CD14-positive monocyte (primary cell): ENCODE measurements around the gene FBLIM1. TPM values are rescaled to one million over a fixed set of nuclear protein-coding genes. Genes with fewer than 3 reads are reported as not detected.

Experiments
- DNase-seq, 3 donors: peaks; one replicate each; pipeline ENCODE4 v3.0.0-alpha.2; 2011 to 2022
- H2AFZ ChIP-seq: 2 replicates; pipeline ENCODE4 v1.6.0; 2012; ENCODE audit warnings: mild to moderate bottlenecking, low read depth, low read length, inconsistent platforms; ENCODE audit not compliant: insufficient read depth, poor library complexity, severe bottlenecking
- H3K27ac ChIP-seq, 2 donors: 1 replicate in 1 of 2; 2 replicates in 1 of 2; pipeline ENCODE4 v1.5.1; 2012 to 2013; ENCODE audit warnings: low read length in 2 of 2, control low read depth in 1 of 2, inconsistent platforms in 1 of 2, low read depth in 1 of 2, mild to moderate bottlenecking in 1 of 2
- H3K27me3 ChIP-seq, 2 donors: one replicate each; pipeline versions ENCODE4 v1.6.0 to v1.6.1; 2011 to 2013; ENCODE audit warnings: low read length in 2 of 2; ENCODE audit not compliant: control insufficient read depth in 2 of 2, insufficient read depth in 2 of 2
- H3K36me3 ChIP-seq, 2 donors: replicated peaks in 1 of 2; 1 replicate in 1 of 2; 2 replicates in 1 of 2; pipeline versions ENCODE4 v1.5.1 to v1.6.1; 2012 to 2013; ENCODE audit warnings: low read length in 2 of 2, control low read depth in 1 of 2, inconsistent platforms in 1 of 2, mild to moderate bottlenecking in 1 of 2; ENCODE audit not compliant: insufficient read depth in 2 of 2, control insufficient read depth in 1 of 2
- H3K4me1 ChIP-seq, 2 donors: 1 replicate in 1 of 2; 2 replicates in 1 of 2; pipeline versions ENCODE4 v1.5.1 to v1.6.1; 2012 to 2013; ENCODE audit warnings: low read length in 2 of 2, control low read depth in 1 of 2, inconsistent platforms in 1 of 2, mild to moderate bottlenecking in 1 of 2, moderate library complexity in 1 of 2; ENCODE audit not compliant: insufficient read depth in 2 of 2, control insufficient read depth in 1 of 2
- H3K4me2 ChIP-seq: replicated peaks from 2 replicates; pipeline ENCODE3; 2012; ENCODE audit warnings: low read length, moderate library complexity, mild to moderate bottlenecking; ENCODE audit not compliant: poor library complexity, severe bottlenecking; ENCODE audit errors: extremely low read depth
- H3K4me3 ChIP-seq, 3 experiments: fragments of 200-600 bp in 1 of 3; sonication (generic) in 1 of 3; replicated peaks in 1 of 3; 1 replicate in 2 of 3; 2 replicates in 1 of 3; pipeline ENCODE4 v1.5.1; 2011 to 2013; ENCODE audit warnings: low read length in 3 of 3, mild to moderate bottlenecking in 3 of 3, control low read depth in 2 of 3, low read depth in 2 of 3, inconsistent platforms in 1 of 3, moderate library complexity in 1 of 3
- H3K79me2 ChIP-seq: 2 replicates; pipeline ENCODE4 v1.6.0; 2012; ENCODE audit warnings: mild to moderate bottlenecking, control low read depth, inconsistent platforms, low read length, moderate library complexity; ENCODE audit not compliant: insufficient read depth
- H3K9ac ChIP-seq: 2 replicates; pipeline ENCODE4 v1.6.0; 2017; ENCODE audit warnings: low read length, mild to moderate bottlenecking; ENCODE audit not compliant: insufficient read depth, poor library complexity, severe bottlenecking
- H3K9me3 ChIP-seq, 2 donors: replicated peaks in 1 of 2; 1 replicate in 1 of 2; 2 replicates in 1 of 2; pipeline versions ENCODE4 v1.5.1 to v1.6.1; 2012 to 2013; ENCODE audit warnings: low read length in 2 of 2, control low read depth in 1 of 2; ENCODE audit not compliant: control insufficient read depth in 1 of 2, insufficient read depth in 1 of 2
- H4K20me1 ChIP-seq: 2 replicates; pipeline ENCODE4 v1.6.0; 2012; ENCODE audit warnings: mild to moderate bottlenecking, low read length, control low read depth, moderate library complexity; ENCODE audit not compliant: insufficient read depth
- H3K27ac Mint-ChIP-seq, 7 donors: one replicate each; pipeline ENCODE4 v1.8.0; 2020; ENCODE audit warnings: mild to moderate bottlenecking in 7 of 7, mixed read lengths in 7 of 7, moderate library complexity in 6 of 7, inconsistent platforms in 2 of 7
- H3K27me3 Mint-ChIP-seq, 3 donors: one replicate each; pipeline ENCODE4 v1.8.0; 2021 to 2022; ENCODE audit warnings: low read depth in 3 of 3, mild to moderate bottlenecking in 3 of 3, mixed read lengths in 3 of 3, moderate library complexity in 3 of 3, inconsistent platforms in 1 of 3
- H3K36me3 Mint-ChIP-seq, 2 donors: one replicate each; pipeline ENCODE4 v1.8.0; 2020; ENCODE audit warnings: mixed read lengths in 2 of 2, inconsistent platforms in 1 of 2, mild to moderate bottlenecking in 1 of 2
- H3K4me1 Mint-ChIP-seq: one replicate; pipeline ENCODE4 v1.8.0; 2020; ENCODE audit warnings: mild to moderate bottlenecking, mixed read lengths
- H3K4me3 Mint-ChIP-seq, 2 donors: one replicate each; pipeline ENCODE4 v1.8.0; 2020; ENCODE audit warnings: mild to moderate bottlenecking in 2 of 2, mixed read lengths in 2 of 2, moderate library complexity in 1 of 2
- H3K9me3 Mint-ChIP-seq, 7 donors: one replicate each; pipeline ENCODE4 v1.8.0; 2020 to 2022; ENCODE audit warnings: mixed read lengths in 7 of 7, mild to moderate bottlenecking in 6 of 7, moderate library complexity in 6 of 7, inconsistent platforms in 2 of 7
- WGBS: methylation state at CpG from one replicate; pipeline ENCODE4 v1.1.5; 2013; ENCODE audit warnings: missing lambda C conversion rate; ENCODE audit not compliant: insufficient coverage; 5-methylcytosine and 5-hydroxymethylcytosine counted together
- intact Hi-C, 2 donors: fragments of 100-400 bp; cut with micrococcal nuclease; formaldehyde crosslinking; loops; one replicate each; pipeline versions ENCODE4 v1.15.0 to v1.15.1; 2023
- polyA plus RNA-seq, 3 donors: library from polyadenylated mRNA; depleted of rRNA in 1 of 3; unstranded in 2 of 3; stranded (reverse) in 1 of 3; fragments of 300-500 nt in 2 of 3; fragments of >200 nt in 1 of 3; fragmentation: Illumina TruSeq in 2 of 3; gene quantifications; 1 replicate in 2 of 3; 2 replicates in 1 of 3; pipeline ENCODE4 v1.2.3, GENCODE V29; 2012 to 2021
- TF ChIP-seq, protein P1 (sequence below): fragments of 200-600 bp; IDR thresholded peaks from one replicate; pipeline ENCODE4 v1.8.0; 2022; ENCODE audit warnings: antibody characterized with exemption, mild to moderate bottlenecking

Gene FBLIM1
- polyA plus RNA-seq, 3 donors, result not detected

DNA sequence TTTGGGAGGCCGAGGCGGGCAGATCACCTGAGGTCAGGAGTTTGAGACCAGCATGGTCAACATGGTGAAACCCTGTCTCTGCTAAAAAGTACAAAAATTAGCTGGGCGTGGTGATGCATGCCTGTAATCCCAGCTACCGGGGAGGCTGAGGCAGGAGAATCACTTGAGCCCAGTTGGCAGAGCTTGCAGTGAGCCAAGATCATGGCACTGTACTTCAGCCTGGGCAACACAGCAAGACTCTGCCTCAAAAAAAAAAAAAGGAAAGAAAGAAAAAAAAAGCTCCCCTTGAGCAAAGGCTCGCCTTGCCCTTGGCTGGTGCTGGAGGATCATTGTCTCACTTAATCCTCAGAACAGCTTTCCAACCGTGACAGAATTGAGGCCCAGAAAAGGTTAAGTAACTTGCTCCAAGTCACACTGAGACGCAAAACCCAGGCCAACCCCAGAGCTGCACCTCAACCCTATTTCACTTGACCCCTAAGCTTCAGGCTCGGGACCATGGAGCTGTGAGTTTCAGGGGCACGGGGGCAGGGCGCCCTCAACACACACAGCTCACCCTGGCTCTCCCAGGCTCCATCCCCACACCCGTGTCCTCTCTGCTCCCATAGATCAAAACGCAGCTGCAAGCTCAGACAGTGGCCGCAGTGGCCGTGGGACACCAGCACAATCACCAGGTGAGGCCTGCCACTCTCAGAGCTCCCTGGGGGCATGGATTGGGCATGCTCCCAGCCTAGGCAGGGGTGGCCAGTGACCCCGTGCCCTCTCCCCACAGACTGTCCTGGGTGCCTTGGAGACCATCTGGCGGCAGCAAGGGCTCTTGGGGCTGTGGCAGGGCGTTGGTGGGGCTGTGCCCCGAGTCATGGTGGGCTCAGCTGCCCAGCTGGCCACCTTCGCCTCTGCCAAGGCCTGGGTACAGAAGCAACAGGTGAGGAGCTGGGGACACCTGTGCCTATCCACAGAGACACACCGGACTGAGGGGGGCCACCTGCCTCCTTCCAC, 21.0 kb upstream of the FBLIM1 start:
- 96% methylated on average over 18 of the region's 20 CpGs for WGBS
- peaks cover 4% of the 10 kb centered on the region for H3K4me1 Mint-ChIP-seq
- TF ChIP-seq, protein P1, sequence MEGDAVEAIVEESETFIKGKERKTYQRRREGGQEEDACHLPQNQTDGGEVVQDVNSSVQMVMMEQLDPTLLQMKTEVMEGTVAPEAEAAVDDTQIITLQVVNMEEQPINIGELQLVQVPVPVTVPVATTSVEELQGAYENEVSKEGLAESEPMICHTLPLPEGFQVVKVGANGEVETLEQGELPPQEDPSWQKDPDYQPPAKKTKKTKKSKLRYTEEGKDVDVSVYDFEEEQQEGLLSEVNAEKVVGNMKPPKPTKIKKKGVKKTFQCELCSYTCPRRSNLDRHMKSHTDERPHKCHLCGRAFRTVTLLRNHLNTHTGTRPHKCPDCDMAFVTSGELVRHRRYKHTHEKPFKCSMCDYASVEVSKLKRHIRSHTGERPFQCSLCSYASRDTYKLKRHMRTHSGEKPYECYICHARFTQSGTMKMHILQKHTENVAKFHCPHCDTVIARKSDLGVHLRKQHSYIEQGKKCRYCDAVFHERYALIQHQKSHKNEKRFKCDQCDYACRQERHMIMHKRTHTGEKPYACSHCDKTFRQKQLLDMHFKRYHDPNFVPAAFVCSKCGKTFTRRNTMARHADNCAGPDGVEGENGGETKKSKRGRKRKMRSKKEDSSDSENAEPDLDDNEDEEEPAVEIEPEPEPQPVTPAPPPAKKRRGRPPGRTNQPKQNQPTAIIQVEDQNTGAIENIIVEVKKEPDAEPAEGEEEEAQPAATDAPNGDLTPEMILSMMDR, result no peak
- no peak for DNase-seq
- Histone ChIP-seq H3K79me2 (no peaks in the 10 kb centered on the region), H2AFZ (no peak overlapping the region), H3K9ac (no peak overlapping the region), H3K36me3 (peaks cover 25 to 27% of the 10 kb centered on the region in 2 donors), H4K20me1 (no peaks in the 10 kb centered on the region), H3K9me3 (no peaks in the 10 kb centered on the region), H3K27me3 (no peaks in the 10 kb centered on the region), H3K4me3 (no peak overlapping the region), H3K4me2 (no peak overlapping the region), H3K4me1 (no peaks in the 10 kb centered on the region), H3K27ac (no peak overlapping the region)
- peaks cover 0 to 1% (median 0%) of the 10 kb centered on the region in 7 donors for H3K9me3 Mint-ChIP-seq
- intact Hi-C loops, result no loop called here
- H3K4me3 Mint-ChIP-seq, result no peak overlapping the region
- peaks cover 0 to 2% (median 1%) of the 10 kb centered on the region in 3 donors for H3K27me3 Mint-ChIP-seq
- H3K27ac Mint-ChIP-seq, result peak overlapping the region in 3 of 7 donors; percentile 49 to 78 (median 70)
- H3K36me3 Mint-ChIP-seq, result peaks cover 18 to 28% of the 10 kb centered on the region in 2 donors

DNA sequence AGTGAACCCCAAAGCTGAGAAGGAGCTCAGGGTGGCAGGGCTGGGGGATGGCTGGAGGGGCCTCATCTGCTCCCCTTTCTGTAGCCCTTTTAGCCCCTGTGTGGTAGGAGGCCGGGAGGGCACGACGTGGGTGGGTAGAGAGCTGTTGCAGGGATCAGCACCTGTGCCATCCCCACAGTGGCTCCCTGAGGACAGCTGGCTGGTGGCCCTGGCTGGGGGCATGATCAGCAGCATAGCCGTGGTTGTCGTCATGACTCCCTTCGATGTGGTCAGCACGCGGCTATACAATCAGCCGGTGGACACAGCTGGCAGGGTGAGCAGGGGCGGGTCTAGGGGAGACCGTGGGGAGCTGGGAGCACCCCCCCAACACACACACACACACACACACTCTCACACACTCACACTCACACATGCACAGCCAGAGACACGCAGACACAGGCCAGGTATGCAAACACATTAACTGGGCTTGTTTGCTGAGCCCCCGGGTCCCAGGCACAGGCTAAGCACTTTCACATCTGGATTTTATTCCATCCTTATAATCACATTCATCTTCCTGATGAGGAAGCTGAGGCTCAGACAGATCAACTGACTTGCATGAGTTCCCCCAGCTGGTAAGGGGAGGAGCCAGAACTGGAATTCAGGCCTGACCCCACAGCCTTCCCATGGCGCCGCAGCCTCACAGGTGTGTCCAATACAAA, 20.0 kb upstream of the FBLIM1 start:
- no peak overlapping the region for H3K4me3 Mint-ChIP-seq
- Histone ChIP-seq H3K9ac (no peak overlapping the region), H3K79me2 (no peaks in the 10 kb centered on the region), H3K27ac (no peak overlapping the region), H2AFZ (no peak overlapping the region), H3K9me3 (no peaks in the 10 kb centered on the region), H3K4me2 (no peak overlapping the region), H4K20me1 (no peaks in the 10 kb centered on the region), H3K4me3 (no peak overlapping the region), H3K36me3 (peaks cover 15 to 18% of the 10 kb centered on the region in 2 donors), H3K4me1 (no peaks in the 10 kb centered on the region), H3K27me3 (no peaks in the 10 kb centered on the region)
- TF ChIP-seq, protein P1, result no peak
- peak overlapping the region in 2 of 7 donors; percentile 42 to 78 for H3K27ac Mint-ChIP-seq
- H3K4me1 Mint-ChIP-seq, result peaks cover 4% of the 10 kb centered on the region
- intact Hi-C loops, result no loop called here
- WGBS, result 97% methylated on average over 8 of the region's 15 CpGs
- DNase-seq, result no peak
- H3K36me3 Mint-ChIP-seq, result peaks cover 10 to 18% of the 10 kb centered on the region in 2 donors
- peaks cover 0 to 3% (median 1%) of the 10 kb centered on the region in 3 donors for H3K27me3 Mint-ChIP-seq
- peaks cover 0 to 1% (median 0%) of the 10 kb centered on the region in 7 donors for H3K9me3 Mint-ChIP-seq
